Raji (cell line): ENCODE results near the gene TAF11L6.
"Not testable (repeated sequence)": the region's sequence is repeated elsewhere in the genome, so short reads cannot be mapped to it uniquely, and the experiment has no call there.

Experiments used
- POLR2A ChIP-seq: IDR thresholded peaks from 2 replicates; pipeline ENCODE4 v1.6.1; 2011; ENCODE audit warnings: low read depth, low read length, control low read depth; ENCODE audit not compliant: insufficient read depth

Gene TAF11L6

DNA sequence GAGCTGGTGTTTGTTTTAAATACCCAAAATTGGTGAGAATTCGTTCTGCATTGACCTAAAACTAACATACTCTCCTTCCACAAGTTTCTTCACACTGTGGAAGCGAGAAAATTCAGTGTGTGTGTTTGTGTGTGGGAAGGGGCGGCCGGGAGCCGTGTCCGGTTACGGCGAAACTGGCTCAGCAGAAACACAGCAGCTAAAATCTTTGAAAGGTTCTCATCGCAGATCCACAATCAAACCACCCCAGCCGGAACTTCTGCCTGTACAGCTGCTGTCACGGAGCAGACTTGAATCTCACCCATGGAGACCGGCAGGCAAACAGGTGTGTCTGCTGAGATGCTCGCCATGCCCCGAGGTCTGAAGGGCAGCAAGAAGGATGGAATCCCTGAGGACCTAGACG, at the start of gene TAF11L6:
TSS of gene TAF11L6 (plus strand) at position 301 of the 400 bp plus-strand sequence.
- TF ChIP-seq POLR2A, result not testable (repeated sequence)

DNA sequence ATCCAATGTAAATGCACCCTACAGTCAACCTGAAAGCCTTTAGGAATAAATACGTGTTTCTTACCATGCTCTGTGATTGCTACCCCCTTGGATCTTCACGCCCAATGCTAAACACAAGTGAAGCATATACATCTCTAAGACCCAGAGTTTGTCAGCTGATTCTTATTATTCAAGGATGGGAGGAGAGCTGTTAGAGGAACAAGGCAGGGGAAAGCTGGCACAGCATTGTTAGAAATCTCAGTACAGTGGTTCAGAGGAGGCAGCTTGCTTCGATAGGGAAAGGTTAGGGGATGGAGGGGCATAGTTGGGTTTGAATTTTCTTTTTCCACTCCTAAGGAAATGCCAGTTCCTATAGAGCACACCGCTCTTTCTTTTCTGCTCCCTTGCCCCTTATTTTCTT, 47.1 kb upstream of the TAF11L6 start:
- no peak for TF ChIP-seq POLR2A

DNA sequence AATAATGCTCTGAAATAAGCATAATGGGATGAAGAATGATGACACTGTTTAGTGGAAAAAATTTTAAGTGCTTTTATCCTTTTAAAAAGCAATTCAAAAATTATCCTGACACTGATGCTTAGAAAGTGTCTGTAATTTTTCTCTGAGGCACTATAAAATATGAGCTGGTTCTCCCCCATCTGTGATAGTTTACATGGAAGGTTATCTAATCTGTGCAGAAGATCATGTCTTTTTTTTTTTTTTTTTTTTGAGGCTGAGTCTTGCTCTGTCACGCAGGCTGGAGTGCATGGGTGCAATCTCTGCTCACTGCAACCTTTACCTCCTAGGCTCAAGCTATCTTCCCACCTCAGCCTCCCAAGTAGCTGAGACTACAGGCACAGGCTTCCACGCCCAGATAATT, 45.7 kb upstream of the TAF11L6 start:
- no peak for TF ChIP-seq POLR2A

DNA sequence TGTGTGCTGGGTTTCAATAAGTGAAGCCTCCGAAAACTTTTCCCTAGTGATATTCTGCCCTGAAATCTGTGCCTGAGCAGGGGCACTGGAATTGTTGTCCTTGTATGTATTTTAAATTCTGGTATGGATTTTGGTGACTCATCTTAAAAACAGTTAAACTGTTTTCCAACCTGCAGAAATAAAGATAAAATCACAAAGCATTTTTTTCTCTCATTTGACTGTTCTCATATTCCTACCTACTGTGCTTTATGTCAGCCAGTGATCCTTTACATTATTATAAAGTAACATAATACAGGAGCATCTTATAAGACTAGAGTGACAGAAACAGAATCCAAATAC, 41.3 kb upstream of the TAF11L6 start:
- no peak for TF ChIP-seq POLR2A

DNA sequence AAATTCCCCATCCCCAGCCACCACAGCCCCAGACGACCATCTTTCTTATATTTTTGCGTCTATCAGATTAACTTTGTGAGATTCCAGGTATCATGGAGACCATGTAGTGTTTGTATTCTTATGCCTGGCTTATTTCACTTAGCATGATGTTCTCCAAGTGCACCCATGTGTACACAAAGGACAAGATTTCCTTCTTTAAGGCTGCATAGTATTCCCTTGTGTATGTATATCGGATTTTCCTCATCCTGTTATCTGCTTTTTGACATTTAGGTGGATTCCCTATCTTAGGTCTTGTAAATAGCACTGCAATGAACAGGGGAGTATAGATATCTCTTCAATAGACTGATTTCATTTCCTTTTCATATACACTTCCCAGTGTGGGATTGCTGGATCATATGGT, 35.7 kb upstream of the TAF11L6 start:
- no peak for TF ChIP-seq POLR2A

DNA sequence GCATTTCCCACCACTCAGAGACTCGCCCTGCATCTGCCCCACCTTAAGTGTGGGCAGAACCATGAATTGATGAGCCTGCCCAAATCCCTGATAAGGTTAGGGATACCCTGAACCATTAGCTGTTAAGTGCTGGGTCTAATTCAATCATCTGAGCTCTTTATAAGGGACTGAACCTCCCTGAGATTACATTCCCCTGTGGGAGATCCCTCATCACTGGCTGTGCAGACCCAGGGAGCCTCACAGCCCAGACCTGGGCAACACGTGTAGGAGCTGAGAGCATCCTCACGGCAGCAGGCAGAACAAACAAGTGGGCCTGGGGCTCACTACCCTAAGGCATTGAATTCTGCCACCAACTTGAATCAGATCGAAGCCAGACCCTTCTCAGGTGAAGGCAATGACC, 31.0 kb upstream of the TAF11L6 start:
- TF ChIP-seq POLR2A, result no peak

DNA sequence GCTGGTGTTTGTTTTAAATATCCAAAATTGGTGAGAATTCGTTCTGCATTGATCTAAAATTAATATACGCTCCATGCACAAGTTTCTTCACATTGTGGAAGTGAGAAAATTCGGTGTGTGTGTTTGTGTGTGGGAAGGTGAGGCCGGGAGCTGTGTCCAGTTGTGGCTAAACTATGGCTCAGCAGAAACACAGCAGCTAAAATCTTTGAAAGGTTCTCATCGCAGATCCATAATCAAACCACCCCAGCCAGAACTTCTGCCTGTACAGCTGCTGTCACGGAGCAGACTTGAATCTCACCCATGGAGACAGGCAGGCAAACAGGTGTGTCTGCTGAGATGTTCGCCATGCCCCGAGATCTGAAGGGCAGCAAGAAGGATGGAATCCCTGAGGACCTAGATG, 30.5 kb upstream of the TAF11L6 start, which contains the start of gene TAF11L2:
TSS of gene TAF11L2 (plus strand) at position 301 of the 400 bp plus-strand sequence.
- TF ChIP-seq POLR2A, result not testable (repeated sequence)

DNA sequence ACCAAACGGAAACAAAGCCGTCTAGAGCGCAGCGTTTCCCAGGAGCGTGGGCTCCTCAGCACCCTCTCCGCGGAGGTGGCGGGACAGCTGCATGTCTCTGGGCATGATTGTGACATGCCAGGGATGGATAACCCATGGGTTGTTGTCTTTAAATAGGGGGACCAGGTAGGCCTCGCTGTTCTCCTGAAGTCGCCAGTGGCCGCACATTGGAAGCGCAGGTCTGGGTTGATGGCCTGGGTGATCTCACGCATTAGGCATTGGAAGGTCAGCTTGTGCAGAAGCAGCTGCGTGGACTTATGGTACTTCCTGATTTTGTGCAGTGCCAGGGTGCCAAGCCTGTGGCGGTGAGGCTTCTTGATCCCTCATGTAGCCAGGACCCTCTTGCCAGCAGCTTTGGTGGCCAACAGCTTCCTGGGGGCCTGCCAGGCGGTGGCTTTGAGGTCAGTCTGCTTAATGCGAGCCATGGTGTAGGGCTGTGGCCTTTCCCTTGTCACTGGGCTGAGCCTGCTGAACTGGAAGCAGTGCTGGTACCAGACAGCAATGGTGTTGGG, 16.6 kb upstream of the TAF11L6 start:
- no peak for TF ChIP-seq POLR2A

DNA sequence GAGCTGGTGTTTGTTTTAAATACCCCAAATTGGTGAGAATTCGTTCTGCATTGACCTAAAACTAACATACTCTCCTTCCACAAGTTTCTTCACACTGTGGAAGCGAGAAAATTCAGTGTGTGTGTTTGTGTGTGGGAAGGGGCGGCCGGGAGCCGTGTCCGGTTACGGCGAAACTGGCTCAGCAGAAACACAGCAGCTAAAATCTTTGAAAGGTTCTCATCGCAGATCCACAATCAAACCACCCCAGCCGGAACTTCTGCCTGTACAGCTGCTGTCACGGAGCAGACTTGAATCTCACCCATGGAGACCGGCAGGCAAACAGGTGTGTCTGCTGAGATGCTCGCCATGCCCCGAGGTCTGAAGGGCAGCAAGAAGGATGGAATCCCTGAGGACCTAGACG, 10.4 kb upstream of the TAF11L6 start, which contains the start of gene TAF11L3:
TSS of gene TAF11L3 (plus strand) at position 301 of the 400 bp plus-strand sequence.
- TF ChIP-seq POLR2A, result not testable (repeated sequence)

DNA sequence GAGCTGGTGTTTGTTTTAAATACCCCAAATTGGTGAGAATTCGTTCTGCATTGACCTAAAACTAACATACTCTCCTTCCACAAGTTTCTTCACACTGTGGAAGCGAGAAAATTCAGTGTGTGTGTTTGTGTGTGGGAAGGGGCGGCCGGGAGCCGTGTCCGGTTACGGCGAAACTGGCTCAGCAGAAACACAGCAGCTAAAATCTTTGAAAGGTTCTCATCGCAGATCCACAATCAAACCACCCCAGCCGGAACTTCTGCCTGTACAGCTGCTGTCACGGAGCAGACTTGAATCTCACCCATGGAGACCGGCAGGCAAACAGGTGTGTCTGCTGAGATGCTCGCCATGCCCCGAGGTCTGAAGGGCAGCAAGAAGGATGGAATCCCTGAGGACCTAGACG, 7.0 kb upstream of the TAF11L6 start, which contains the start of gene TAF11L4:
TSS of gene TAF11L4 (plus strand) at position 301 of the 400 bp plus-strand sequence.
- not testable (repeated sequence) for TF ChIP-seq POLR2A

DNA sequence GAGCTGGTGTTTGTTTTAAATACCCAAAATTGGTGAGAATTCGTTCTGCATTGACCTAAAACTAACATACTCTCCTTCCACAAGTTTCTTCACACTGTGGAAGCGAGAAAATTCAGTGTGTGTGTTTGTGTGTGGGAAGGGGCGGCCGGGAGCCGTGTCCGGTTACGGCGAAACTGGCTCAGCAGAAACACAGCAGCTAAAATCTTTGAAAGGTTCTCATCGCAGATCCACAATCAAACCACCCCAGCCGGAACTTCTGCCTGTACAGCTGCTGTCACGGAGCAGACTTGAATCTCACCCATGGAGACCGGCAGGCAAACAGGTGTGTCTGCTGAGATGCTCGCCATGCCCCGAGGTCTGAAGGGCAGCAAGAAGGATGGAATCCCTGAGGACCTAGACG, 3.5 kb upstream of the TAF11L6 start, which contains the start of gene TAF11L5:
TSS of gene TAF11L5 (plus strand) at position 301 of the 400 bp plus-strand sequence.
- TF ChIP-seq POLR2A, result not testable (repeated sequence)
